Inferior parietal cortex (tissue), 1 donor: ENCODE measurements around the gene ARHGEF11.
"Not testable (repeated sequence)": the region's sequence is repeated elsewhere in the genome, so short reads cannot be mapped to it uniquely, and the experiment has no call there.

ENCODE experiments used
- DNase-seq: peaks from one replicate; pipeline ENCODE4 v3.0.0-alpha.2; 2016; ENCODE audit errors: extremely low spot score

ARHGEF11 gene, protein sequence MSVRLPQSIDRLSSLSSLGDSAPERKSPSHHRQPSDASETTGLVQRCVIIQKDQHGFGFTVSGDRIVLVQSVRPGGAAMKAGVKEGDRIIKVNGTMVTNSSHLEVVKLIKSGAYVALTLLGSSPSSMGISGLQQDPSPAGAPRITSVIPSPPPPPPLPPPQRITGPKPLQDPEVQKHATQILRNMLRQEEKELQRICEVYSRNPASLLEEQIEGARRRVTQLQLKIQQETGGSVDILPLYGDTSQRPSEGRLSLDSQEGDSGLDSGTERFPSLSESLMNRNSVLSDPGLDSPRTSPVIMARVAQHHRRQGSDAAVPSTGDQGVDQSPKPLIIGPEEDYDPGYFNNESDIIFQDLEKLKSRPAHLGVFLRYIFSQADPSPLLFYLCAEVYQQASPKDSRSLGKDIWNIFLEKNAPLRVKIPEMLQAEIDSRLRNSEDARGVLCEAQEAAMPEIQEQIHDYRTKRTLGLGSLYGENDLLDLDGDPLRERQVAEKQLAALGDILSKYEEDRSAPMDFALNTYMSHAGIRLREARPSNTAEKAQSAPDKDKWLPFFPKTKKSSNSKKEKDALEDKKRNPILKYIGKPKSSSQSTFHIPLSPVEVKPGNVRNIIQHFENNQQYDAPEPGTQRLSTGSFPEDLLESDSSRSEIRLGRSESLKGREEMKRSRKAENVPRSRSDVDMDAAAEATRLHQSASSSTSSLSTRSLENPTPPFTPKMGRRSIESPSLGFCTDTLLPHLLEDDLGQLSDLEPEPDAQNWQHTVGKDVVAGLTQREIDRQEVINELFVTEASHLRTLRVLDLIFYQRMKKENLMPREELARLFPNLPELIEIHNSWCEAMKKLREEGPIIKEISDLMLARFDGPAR (N-terminal part only)

DNA sequence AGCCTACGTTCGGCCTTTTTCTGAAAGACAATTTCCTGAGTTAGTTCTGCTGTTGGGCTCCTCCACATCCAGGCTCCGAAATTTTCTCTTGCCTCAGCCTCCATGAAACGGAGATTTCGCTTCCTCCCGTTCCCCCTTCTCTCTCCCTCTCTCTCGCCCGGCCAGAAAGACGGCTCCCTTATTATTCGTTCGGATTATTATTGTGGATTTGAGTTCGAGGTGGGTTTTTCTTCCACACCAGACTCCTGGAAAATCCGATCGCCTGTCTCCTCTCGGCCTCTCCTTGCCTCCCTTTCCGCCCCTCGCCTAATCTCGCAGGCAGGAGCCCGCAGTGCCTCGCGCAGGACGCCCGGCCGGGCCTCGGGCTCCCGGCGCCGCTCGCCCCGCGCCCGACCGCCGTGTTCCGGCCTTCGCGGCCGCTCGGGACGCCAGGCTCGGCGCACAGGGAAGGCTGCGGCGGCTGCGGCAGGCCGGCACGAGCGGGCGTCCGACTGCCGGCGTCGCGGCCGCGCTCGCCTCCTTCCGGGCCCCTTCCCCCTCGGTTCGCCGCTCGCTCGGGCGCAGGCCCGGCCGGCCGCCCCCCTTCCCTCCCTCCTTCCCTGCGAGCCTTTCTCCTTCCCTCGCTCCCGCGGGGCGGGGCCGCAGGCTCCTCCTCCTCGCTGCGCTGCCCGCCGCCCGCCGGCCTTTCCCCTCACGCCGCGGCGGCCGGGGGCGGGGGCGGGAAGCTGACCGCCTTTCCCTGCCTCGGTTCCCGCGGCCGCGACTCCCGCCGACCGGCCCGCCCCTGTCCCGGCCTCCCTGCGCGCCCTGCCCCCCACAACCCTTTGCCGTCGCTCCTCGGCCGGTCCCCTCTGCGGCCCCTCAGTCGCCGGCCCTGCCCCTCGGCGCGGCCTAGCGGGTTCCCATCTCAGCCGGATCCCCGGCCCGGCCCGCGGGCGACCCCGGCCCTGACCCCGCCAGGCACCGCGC, at the start of gene ARHGEF11:
Gene ARHGEF11 (minus strand): TSS at position 493 of the 969 bp plus-strand sequence. CDS start 1,412 bp downstream, outside the sequence.
- DNase-seq: peak; percentile 82

DNA sequence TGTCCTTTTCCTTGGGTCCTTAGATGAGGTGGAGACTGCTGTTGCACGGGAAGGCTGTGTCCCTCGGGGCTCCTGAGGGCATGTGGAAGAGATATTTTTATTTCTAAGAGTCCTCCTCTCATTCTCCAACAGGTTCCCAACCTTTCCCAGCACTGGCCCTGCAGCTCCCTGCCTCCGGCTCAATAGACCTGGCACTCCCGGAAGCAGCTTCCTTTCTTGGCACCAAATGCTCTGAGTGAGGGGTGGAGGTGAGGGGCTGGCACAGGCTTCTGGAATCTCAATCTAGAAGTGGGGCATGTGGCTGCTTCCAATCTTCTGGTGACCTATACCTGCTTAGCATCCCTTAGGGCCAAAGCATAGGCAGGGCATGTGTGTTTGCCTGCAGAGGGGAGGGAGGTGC, 49.5 kb upstream of the ARHGEF11 start:
- DNase-seq: no peak

DNA sequence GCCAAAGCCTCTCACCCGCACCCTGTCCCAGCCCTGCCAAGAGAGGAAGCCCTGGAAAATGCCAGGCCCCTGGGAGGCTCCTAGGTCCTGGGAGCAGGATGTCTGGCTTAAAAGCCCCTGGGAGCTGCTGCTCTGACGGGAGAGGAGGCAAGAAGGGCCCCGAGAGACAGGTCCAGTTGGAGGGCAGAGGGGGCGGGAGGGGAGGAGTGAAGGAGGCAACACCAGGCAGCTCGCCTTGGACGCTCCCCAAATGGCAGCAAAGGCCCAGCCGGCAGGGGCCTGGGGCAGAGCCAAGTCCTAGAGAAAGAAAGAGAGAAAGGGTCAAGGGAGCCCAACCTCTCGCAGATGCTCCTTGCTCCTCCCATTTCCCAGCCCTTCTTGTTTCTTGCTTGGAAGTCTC, 47.3 kb upstream of the ARHGEF11 start:
- no peak for DNase-seq

DNA sequence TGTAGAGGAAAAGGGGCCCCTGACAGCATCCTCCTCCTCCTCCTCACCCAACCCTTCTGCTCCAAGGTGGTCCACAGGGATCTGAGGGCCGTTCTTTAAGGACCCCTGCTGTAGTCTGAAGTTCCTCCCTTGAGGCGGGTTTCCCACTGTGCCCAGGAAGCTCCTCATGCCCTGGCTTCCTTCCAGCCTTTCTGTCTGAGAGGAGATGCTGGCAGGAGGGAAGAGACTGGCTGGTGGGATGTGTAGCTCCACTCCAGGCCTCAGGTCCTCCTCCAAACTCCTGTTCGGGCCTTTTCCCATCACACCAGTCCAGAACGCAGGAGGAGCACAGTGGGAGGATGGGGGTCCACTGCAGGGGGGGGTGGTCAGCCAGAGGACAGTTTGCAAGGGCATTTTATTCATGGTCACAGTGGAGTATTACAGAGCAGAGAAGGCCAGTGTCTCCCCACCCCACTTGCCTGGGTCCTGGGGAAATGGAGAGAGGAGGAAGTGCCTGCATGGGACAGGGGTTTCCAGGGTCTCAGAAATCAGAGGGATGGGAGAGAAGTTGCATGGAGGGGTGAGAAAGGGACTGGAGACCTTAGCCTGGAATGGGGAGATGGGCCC, 46.2 kb upstream of the ARHGEF11 start:
- no peak for DNase-seq

DNA sequence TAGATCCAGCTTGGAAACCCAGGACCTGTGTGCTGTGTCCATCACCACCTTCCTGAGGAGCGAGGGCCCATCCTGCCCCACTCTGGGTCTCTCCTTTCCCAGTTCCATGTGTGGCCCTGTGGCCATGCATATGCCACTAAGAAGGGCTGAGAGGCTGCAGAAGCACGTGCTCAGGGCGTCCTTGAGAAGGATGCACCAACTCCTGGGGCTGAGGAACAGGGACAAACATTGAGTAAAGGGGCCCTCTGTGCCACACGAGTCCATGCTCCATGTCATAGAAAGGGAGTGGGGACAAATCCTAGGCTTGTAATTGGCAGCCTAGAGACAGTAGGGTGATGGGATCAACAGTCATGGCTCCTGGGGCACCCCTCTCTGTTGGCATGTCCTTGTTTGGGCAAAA, 45.6 kb upstream of the ARHGEF11 start:
- DNase-seq: no peak

DNA sequence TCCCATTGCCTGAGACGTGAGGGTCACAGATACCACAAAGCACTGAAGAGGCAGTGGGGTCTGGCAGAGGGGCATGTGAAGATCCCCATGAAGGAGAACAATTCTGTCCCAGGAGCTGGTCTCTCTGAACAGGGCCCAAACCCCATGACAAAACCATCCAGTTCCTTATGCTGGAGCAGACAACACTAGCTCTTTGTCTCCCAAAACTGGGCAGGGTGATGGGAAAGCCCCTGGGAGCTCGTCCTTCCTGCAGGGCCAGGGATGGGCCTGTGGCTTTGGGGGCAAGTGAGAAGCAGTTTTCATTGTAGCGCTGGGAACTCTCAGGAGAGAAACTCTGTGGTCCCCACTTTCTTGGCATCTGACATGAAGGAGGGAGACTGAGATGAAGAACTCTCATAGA, 45.2 kb upstream of the ARHGEF11 start:
- no peak for DNase-seq

DNA sequence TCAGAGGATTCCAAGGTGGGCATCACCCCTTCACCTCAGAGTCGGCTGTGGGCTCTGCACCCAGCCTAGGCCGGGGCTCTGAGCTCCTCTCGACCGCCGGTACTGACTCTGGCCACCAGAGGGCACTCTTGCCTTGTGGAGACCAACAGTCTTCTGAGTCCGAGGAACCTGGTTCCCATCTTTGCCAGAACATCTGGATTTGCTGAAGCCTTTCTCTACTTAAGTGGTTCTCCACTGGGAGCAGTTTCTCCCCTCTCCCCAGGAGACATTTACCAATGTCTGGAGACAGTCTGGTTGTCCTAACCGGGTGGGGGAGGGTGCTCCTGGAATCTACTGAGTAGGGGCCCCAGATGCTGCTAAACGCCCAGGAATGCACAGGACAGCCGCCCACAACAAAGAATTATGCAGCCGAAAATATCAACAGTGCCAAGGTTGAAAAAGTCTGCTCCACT, 44.7 kb upstream of the ARHGEF11 start:
- DNase-seq: peak; percentile 95

DNA sequence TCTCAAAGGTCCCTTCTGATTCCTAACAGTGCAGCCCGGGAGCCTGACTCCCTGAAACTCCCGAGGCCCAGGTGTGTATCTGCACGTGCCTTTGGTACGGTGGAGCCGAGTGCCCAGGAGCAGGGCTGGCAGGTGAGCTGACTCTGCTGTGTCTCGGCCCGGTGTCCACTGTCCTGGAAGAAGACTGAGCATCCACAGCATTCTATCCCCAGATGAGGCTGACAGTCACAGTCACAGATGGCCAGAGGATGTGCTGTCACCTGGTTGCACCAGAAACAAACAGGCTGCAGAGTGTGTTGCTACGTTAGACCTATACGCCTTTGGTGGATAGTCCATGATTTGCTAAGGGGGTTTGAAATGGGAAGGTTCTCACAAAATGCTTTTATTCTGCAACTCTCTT, 44.2 kb upstream of the ARHGEF11 start:
- DNase-seq: no peak

DNA sequence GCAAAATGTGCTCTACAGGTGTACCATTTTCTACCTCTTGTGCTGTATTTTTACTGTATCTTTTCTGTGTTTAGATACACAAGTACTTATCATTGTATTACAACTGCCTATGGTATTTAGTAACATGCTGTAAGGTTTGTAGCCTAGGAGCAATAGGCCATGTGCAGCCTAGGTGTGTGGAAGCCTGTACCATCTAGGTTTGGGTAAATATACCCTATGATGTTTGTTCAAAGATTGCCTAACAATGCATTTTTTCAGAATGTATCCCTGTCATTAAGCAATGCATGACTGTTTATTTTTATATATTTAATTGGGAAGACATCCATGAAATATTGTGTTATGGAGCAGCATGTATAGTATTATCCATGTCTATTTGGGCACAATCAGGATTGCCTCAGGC, 43.1 kb upstream of the ARHGEF11 start:
- no peak for DNase-seq

DNA sequence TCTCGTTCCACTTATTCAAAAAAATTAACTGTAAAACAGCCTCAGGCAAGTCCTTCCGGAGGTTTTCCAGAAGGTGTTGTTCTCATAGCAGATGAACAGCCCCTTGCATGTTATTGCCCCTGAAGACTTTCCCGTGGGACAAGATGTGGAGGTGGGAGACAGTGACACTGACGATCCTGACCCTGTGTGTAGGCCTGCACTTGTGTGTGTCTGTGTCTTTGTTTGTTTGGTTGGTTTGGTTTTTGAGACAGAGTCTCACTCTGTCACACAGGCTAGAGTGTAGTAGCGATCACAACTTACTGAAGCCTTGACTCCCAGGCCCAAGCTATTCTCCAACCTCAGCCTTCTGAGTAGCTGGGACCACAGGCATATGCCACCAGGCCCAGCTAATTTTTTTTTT, 41.5 kb upstream of the ARHGEF11 start:
- no peak for DNase-seq

DNA sequence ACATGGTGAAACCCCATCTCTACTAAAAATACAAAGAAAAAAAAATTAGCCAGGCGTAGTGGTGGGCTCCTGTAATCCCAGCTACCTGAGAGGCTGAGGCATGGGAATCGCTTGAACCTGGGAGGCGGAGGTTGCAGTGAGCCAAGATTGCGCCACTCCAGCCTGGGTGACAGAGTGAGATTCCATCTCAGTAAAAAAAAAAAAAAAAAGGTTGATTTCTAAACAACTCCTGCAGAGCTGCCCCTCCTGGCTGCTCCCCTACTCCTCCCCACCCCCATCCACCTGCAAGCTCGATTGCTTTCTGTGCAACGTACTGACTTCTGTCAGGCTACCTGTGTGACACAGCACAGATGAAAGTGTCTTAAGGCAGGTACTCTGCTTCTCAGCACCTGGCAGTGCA, 40.8 kb upstream of the ARHGEF11 start:
- DNase-seq: no peak

DNA sequence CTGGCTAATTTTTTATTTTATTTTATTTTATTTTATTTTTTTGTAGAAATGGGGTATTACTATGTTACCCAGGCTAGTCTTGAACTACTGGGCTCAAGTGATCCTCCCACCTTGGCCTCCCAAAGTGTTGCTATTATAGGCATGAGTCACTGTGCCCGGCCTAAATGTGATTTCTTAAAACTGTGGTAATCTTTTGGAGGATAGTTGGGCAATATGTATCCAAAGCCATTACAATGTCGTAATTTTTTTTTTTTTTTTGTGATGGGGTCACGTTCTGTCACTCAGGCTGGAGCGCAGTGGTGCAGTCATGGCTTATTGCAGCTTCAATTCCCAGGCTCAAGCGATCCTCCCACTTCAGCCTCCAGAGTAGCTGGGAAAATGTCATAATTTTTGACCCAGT, 39.9 kb upstream of the ARHGEF11 start:
- DNase-seq: no peak

DNA sequence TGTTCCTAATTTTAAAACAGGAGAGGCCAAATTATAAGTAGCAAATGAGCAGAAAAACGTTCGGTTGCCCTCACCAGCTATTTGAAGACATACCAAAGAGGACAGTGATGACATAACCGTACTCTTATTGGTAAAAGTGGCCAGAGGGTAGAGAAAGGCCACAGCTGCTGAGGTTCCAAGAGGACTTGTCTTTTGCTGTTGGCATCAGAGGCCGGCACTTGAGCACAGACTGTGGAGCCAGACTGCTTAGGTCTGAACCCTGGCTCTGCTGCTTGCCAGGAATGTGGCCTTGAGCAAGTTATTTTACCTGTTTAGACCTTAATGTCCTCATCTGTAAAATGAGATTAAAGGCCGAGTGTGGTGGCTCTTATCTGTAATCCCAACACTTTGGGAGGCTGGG, 39.2 kb upstream of the ARHGEF11 start:
- no peak for DNase-seq

DNA sequence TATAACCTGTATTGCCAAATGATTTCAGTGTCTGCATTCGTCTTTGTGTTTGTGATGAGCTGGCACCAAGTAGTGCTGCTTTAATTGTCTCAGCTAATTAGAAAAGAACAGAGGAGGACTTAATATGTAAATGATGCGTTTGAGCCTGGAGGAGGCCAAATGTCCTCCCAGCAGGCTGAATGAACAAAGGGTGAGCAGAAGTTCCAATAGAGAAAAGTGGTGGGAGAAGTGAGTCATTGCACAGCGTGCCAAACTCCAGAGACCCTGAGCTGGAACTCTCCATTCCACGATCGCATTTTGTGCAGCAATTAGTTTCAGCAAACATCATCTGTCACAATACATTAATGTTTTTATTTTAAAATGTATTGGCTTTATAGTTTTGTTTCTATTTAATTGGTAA, 36.2 kb upstream of the ARHGEF11 start:
- no peak for DNase-seq

DNA sequence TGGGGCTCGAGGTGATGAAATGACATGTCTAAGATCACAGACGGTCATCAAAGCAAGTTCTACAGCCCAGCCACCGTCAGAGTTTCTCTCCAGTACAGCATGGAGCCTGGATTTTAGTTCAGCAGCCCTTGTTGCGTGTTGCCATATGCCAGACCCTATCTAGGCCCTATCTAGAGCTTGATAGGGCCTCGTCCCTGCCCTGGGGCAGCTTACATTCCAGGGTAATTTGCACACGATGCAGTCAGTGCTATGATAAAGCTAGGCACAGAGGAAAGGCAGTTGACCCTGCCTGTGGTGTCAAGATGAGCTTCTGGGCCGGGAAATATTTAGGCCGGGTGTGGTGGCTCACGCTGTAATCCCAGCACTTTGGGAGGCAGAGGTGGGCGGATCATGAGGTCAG, 35.2 kb upstream of the ARHGEF11 start:
- DNase-seq: no peak

DNA sequence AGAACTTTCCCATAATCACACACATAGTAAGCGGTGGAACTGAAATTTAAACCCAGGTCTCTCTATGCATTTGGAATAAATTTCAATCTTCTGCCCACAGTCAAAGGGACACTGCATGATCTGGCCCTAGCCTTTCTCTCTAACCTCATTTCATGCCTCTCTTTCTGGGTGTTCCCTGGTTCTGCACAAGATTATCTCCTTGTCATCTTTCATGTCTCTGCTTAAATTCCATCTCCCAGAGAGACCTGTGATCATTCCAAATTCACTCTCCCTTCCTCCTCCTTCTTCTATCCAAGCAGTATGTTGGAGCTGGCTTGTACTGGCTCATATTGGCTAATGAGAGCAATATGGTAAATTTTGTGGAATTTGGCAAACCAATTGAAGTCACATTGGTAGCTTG, 31.9 kb upstream of the ARHGEF11 start:
- DNase-seq: no peak

DNA sequence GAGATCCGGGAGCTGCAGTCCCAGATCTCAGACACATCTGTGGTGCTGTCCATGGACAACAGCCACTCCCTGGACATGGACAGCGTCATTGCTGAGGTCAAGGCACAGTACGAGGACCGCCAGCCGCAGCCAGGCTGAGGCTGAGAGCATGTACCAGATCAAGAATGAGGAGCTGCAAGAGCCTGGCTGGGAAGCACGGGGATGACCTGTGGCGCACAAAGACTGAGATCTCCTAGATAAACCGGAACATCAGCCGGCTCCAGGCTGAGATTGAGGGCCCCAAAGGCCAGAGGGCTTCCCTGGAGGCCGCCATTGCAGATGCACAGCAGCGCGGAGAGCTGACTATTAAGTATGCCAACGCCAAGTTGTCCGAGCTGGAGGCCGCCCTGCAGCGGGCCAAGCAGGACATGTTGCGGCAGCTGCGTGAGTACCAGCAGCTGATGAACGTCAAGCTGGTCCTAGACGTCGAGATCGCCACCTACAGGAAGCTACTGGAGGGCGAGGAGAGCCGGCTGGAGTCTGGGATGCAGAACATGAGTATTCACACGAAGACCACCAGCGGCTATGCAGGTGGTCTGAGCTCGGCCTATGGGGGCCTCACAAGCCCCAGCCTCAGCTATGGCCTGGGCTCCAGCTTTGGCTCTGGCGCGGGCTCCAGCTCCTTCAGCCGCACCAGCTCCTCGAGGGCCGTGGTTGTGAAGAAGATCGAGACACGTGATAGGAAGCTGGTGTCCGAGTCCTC, 28.6 kb upstream of the ARHGEF11 start:
- peak; percentile 64 for DNase-seq

DNA sequence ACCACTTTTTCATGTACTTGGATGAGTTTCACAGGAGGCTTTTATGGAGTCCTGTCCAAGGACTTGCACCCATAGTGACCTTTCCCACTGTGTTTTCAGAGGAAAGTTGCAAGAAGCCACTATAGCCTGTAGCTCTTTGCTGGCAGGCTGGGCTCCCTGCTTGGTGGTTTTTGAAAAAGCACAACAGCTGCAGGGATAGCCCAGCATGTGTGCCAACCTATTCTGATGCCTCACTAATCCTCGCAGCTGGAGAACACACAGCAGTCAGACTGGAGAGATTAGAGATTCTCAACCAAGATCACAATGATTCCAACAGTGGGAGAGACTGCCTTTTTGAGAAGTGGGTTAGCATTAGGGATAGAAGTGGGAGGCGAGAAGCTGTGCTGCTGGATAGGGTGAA, 24.1 kb upstream of the ARHGEF11 start:
- DNase-seq: no peak

DNA sequence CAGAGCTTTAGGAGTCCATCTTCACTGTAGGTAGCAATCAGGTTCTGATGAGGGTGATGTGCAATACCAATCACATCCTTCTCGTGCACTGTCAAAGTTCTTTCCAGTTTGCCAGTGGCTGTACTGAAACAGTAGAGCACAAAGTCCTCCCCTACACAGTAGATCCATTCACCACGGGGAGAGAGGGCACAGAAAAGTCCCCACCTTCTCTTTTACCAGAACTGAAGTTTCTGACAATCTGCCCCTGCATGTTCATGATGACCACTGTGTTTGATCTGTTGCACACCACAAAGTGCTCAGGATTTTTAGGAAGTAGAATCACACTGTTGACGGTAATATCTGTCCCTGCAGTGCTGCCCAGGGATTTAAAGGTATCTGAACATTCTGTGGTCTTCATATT, 13.7 kb upstream of the ARHGEF11 start:
- not testable (repeated sequence) for DNase-seq

DNA sequence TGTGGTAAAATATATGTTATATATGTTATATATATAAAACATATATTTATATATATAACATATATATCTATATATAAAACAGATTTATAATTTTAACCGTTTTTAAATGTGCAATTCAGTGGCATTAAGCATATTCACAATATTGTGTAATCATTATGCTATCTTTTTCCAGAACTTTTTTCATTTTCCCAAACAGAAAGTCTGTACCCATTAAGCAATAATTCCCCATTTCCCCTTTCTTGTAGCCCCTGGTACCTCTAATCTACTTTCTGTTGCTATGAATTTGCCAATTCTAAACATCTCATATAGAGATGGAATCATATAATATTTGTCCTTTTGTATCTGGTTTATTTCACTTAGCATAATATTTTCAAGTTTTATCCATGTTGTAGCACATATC, 10.7 kb upstream of the ARHGEF11 start:
- DNase-seq: no peak

DNA sequence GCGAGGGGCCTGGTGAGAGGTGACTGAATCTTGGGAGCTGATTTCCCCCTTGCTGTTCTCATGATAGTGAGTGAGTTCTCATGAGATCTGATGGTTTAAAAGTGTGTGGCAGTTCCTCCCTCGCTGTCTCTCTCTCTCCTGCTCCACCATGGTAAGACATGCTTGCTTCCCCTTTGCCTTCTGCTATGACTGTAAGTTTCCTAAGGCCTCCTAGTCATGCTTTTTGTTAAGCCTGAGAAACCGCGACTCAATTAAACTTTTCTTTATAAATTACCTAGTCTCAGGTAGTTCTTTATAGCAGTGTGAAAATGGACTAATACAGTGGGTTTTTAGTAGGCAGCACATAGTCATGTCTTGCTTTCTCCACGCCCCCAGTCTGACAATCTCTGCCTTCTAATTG, 10.2 kb upstream of the ARHGEF11 start:
- DNase-seq: not testable (repeated sequence)
